Fibroblast of pulmonary artery (primary cell): Measurements from ENCODE around the gene TNIK.
A peak's percentile ranks its signal among the peaks of the same experiment; 100 is the strongest.

ENCODE experiments used
- DNase-seq: peaks from one replicate; pipeline ENCODE4 v3.0.0-alpha.2; 2010; ENCODE audit warnings: low read depth
- H3K4me3 ChIP-seq: replicated peaks from 2 replicates; pipeline ENCODE4 v1.5.1; 2011; ENCODE audit warnings: low read depth, mild to moderate bottlenecking, control low read depth, low read length, moderate library complexity
- TF ChIP-seq, protein P1 (sequence below): IDR thresholded peaks from 2 replicates; pipeline ENCODE4 v1.5.1; 2011; ENCODE audit warnings: mild to moderate bottlenecking, control low read depth, low read length, inconsistent platforms; ENCODE audit errors: missing control alignments

Gene TNIK

DNA sequence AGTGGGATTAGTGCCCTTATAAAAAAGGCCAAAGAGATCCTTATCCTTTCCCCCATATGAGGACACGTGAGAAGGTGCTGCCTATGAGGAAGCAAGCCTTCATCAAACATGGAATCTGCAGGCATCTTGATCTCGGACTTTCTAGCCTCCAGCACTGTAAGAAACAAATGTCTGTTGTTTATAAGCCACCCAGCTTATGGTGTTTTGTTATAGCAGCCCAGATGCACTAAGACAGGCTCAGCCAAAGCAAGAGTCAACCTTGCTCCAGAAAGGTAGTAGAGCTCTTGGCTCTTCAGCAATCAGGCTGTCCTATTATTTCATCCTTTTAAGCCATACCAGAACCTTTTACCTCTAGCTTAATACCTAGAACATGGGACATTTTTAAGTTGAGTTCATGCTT is 12.3 kb upstream of the TNIK start:
- TF ChIP-seq, protein P1, sequence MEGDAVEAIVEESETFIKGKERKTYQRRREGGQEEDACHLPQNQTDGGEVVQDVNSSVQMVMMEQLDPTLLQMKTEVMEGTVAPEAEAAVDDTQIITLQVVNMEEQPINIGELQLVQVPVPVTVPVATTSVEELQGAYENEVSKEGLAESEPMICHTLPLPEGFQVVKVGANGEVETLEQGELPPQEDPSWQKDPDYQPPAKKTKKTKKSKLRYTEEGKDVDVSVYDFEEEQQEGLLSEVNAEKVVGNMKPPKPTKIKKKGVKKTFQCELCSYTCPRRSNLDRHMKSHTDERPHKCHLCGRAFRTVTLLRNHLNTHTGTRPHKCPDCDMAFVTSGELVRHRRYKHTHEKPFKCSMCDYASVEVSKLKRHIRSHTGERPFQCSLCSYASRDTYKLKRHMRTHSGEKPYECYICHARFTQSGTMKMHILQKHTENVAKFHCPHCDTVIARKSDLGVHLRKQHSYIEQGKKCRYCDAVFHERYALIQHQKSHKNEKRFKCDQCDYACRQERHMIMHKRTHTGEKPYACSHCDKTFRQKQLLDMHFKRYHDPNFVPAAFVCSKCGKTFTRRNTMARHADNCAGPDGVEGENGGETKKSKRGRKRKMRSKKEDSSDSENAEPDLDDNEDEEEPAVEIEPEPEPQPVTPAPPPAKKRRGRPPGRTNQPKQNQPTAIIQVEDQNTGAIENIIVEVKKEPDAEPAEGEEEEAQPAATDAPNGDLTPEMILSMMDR: no peak
- no peak overlapping the region for H3K4me3 ChIP-seq
- no peak for DNase-seq

DNA sequence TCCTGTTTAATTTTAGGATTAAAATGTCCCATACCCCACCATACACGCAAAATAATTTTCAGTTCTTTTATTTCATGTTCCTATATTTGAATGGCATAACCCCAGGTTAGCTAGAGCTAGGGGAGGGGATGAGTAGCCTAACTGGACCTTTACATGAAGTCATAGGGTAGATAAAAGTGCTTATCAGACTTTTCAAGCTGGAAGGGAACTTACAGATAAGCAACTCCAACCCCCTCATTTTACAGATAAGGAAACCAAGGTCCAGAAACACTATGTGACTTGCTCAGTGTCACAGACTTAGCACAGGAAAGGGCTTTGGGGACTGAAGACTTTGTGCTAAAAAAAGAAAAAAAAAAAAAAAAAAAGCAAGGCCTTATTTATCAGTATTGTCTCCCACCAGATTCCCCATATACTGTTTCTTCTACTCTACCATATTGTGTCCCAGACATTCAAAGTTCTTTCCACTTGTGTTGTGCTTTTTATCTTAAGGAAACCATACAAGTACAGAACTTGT is 10.6 kb upstream of the TNIK start:
- H3K4me3 ChIP-seq: no peak overlapping the region
- TF ChIP-seq, protein P1: no peak
- no peak for DNase-seq

DNA sequence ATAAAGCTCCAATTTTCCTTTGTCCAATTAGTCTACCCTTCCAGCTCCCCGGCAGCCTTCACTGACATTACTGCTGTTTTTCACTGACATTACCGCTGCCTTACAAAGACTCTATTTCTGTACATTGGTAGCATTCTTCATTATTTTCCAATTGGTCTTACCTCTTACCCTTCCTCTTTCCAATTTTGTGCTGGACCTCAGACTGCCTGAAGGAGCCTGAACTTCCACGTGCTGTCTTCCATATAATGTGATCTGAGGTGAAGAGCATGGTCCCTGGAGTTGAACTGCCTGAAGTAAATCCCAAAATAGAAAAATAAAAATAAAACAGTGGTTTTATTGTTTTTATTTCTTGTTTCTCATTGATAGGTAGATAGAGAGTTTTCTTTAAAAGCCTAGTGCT is 9.2 kb upstream of the TNIK start:
- H3K4me3 ChIP-seq: no peak overlapping the region
- TF ChIP-seq, protein P1: no peak
- no peak for DNase-seq

DNA sequence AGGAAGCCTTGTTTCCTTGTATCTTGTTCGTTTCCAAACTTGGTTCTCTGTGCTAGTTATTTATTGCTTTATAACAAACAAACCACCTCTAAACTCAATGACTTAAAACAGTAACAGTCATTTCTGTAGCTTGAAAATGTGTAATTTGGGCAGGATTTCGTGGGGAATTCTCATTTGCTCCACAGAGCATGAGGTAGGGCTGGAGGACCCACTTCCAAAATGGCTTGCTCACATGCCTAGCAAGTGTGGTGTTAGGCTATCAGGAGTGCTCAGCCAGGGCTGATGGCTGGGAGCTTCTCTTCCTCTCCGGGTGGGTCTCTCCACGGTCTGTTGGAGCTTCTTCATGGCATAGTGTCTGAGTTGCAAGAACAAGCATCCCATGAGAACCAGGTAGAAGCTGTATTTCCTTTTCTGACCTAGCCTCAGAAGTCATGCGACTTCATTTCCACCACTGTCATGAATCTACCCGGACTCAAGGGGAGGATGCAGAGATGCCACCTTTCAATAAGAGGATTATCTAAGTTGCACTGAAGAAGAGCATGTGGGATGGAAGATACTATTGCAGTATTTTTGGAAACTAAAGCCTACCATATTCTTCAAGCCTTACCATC is 8.2 kb upstream of the TNIK start:
- TF ChIP-seq, protein P1: no peak
- DNase-seq: no peak

DNA sequence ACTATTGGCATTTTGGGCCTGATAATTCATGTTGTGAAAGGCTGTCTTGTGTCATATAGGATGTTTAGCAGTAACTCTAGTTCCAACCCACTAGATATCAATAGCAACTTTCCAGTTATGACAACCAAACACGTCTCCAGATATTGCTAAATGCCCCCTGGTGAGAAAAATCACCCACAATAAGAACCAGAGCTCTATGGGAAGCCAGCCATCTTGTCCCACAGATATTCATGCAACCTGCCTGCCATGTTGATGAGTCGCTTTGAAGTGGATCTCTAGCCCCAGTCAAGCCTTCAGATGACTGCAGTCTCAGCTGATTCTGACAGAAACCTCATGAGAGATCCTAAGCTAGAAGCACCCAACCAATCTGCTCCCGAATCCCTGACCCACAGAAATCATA is 5.6 kb upstream of the TNIK start:
- TF ChIP-seq, protein P1: no peak
- DNase-seq: peak; percentile 17
- H3K4me3 ChIP-seq: no peak overlapping the region

More for the DNA sequence above, 8.2 kb upstream of the TNIK start:
- H3K4me3 ChIP-seq: no peak overlapping the region

DNA sequence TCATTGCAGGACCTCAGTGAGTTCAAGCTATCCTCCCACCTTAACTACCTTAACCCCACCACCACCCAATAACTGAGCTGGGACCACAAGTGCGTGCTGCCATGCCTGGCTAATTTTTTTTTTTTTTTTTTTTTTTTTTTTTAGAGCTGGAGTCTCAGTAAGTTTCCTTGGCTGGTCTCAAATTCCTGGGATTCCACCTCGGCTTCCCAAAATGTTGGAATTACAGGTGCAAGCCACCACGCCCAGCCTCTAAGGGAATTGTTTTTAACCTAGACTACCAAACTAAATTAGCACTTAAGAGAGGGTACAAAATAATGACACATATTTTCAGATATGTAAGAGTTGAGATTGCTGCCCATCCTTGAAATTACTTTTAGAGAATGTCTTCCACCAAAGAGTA is 4.3 kb upstream of the TNIK start:
- no peak overlapping the region for H3K4me3 ChIP-seq
- TF ChIP-seq, protein P1: no peak
- DNase-seq: no peak

DNA sequence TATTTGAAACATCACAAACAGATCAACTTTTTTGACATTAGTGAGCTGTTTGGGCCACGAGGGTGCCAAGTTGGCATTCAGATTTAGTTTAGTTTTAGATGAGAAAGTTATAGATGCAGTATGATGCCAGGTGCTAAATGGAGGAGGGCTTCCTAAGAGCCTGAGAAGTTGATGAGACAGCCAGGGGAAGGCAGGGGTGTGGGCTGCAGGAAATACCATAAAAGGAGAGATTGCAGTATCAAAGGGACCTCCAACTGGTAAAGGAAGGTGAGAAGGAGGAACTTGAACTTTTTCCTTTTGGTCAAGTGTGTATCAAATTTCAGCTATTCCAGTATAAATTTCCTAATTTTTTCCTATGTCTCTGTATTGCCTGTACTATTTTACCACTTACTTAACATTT is 2.0 kb upstream of the TNIK start:
- DNase-seq: no peak
- TF ChIP-seq, protein P1: no peak
- H3K4me3 ChIP-seq: no peak overlapping the region
